Measurements from ENCODE around the gene SURF1. TPM values are rescaled to one million over a fixed set of nuclear protein-coding genes. Genes with fewer than 3 reads are reported as not detected.
"Not testable (repeated sequence)": the region's sequence is repeated elsewhere in the genome, so short reads cannot be mapped to it uniquely, and the experiment has no call there.

Gene SURF1
- total and polyA plus RNA-seq, 5 donors: 34.0 to 98.8 (median 45.5) TPM

- H3K4me1 ChIP-seq (ENCODE audit: control insufficient read depth, insufficient read depth, low read length): no peaks in the 10 kb centered on the region
- H3K4me3 ChIP-seq (ENCODE audit: low read length): no peak overlapping the region
- intact Hi-C loops (cut with DNase I): no loop called here
- no peak for ATAC-seq
- no peaks in the 10 kb centered on the region for H3K27me3 ChIP-seq (ENCODE audit: control insufficient read depth, insufficient read depth)
- 87% methylated on average over 17 of the region's 17 CpGs for WGBS
- DNase-seq: peak in 1 of 3 donors; percentile 29
- no peaks in the 10 kb centered on the region for H3K9me3 ChIP-seq (ENCODE audit: control insufficient read depth, low read length)
- H3K27ac ChIP-seq (ENCODE audit: low read length): no peak overlapping the region
Measured at GRCh38 chr9:133384736-133385321, 28.5 kb upstream of the SURF1 start.

DNA sequence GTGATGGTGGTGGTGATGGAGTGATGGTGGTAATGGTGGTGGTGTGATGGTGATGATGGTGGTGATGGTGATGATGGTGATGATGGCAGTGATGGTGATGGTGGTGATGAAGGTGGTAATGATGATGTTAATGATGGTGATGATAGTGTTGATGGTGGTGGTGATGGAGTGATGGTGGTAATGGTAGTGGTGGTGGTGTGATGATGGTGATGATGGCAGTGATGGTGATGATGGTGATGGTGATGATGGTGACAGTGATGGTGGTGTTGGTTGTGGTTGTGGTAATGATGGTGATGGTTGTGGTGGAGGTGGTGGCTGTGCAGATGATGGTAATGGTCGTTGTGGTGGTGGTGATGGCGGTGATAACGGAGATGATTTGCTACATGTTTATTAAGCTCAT, 27.2 kb upstream of the SURF1 start:
- Histone ChIP-seq H3K27me3 (ENCODE audit: control insufficient read depth, insufficient read depth) (no peaks in the 10 kb centered on the region), H3K27ac (ENCODE audit: low read length) (no peak overlapping the region), H3K4me1 (ENCODE audit: control insufficient read depth, insufficient read depth, low read length) (no peaks in the 10 kb centered on the region), H3K9me3 (ENCODE audit: control insufficient read depth, low read length) (no peaks in the 10 kb centered on the region), H3K4me3 (ENCODE audit: low read length) (no peak overlapping the region)
- no peak for ATAC-seq
- no peak for DNase-seq
- 96% methylated on average over 3 of the region's 3 CpGs for WGBS
- intact Hi-C loops (cut with DNase I): no loop called here

GRCh38 chr9:133382507-133383141, 26.3 kb upstream of the SURF1 start:
- Histone ChIP-seq H3K9me3 (ENCODE audit: control insufficient read depth, low read length) (no peaks in the 10 kb centered on the region), H3K4me1 (ENCODE audit: control insufficient read depth, insufficient read depth, low read length) (no peaks in the 10 kb centered on the region), H3K27me3 (ENCODE audit: control insufficient read depth, insufficient read depth) (no peaks in the 10 kb centered on the region), H3K4me3 (ENCODE audit: low read length) (no peak overlapping the region), H3K27ac (ENCODE audit: low read length) (no peak overlapping the region)
- 92% methylated on average over 4 of the region's 4 CpGs for WGBS
- intact Hi-C loops (cut with DNase I): no loop called here
- DNase-seq (peak in 1 of 3 donors; percentile 2), ATAC-seq (no peak)

- Histone ChIP-seq H3K4me1 (ENCODE audit: control insufficient read depth, insufficient read depth, low read length) (no peaks in the 10 kb centered on the region), H3K27me3 (ENCODE audit: control insufficient read depth, insufficient read depth) (no peaks in the 10 kb centered on the region), H3K9me3 (ENCODE audit: control insufficient read depth, low read length) (no peaks in the 10 kb centered on the region), H3K27ac (ENCODE audit: low read length) (no peak overlapping the region), H3K4me3 (ENCODE audit: low read length) (no peak overlapping the region)
- intact Hi-C loops (cut with DNase I): no loop called here
- DNase-seq: no peak
- ATAC-seq: no peak
- 69% methylated on average over 4 of the region's 4 CpGs for WGBS
Measured at GRCh38 chr9:133380734-133381133, 24.4 kb upstream of the SURF1 start.

GRCh38 chr9:133379153-133380086, 23.1 kb upstream of the SURF1 start:
- Histone ChIP-seq H3K9me3 (ENCODE audit: control insufficient read depth, low read length) (no peaks in the 10 kb centered on the region), H3K4me3 (ENCODE audit: low read length) (no peak overlapping the region), H3K27me3 (ENCODE audit: control insufficient read depth, insufficient read depth) (no peaks in the 10 kb centered on the region), H3K4me1 (ENCODE audit: control insufficient read depth, insufficient read depth, low read length) (no peaks in the 10 kb centered on the region), H3K27ac (ENCODE audit: low read length) (no peak overlapping the region)
- WGBS: 87% methylated on average over 14 of the region's 14 CpGs
- intact Hi-C loops (cut with DNase I): no loop called here
- no peak for ATAC-seq
- peak in 1 of 3 donors; percentile 24 for DNase-seq

DNA sequence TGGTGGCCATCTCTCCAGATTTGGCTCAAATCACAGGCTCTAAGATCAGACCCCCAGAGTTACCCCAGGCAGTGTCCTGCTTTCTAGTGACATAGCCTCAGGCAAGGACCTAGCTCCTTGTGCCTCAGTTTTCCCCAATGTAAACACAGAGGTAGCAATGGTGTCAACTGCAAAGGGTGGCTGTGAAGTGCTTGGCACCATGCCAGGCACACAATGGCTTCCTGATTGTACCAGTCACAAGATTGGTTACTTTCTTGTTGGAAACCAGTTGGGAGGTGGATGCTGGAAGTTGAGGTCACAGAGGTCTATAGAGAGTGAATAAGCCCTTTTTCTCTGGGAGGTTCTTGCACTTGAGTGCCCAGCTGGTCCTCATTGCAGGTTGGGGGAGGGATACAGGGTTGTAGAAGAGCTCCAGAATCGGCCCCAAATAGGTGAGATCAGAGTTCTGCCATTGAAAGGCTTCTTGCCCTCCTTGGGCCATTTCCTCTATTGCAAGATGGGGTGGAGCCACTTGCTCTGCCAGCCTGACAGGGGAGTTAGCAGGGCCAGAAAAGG, 22.2 kb upstream of the SURF1 start:
- intact Hi-C loops (cut with DNase I): no loop called here
- ATAC-seq: no peak
- no peak overlapping the region for H3K4me3 ChIP-seq (ENCODE audit: low read length)

DNA sequence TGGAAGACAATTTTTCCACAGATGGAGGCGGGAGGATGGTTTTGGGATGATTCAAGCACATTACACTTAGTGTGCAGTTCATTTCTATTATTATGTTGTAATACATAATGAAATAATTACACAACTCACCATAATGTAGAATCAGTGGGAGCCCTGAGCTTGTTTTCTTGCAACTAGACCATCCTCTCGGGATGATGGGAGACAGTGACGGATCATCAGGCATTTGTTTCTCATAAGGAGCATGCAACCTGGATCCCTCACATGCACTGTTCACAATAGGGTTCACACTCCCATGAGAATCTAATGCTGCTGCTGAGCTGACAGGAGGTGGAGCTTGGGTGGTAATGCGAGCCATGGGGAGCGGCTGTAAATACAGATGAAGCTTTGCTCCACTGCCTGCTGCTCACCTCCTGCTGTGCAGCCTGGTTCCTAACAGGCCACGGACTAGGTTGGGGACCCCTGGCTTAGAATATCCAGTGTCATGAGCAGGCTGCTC, 21.5 kb upstream of the SURF1 start:
- Histone ChIP-seq H3K4me1 (ENCODE audit: control insufficient read depth, insufficient read depth, low read length) (peaks cover 4% of the 10 kb centered on the region), H3K4me3 (ENCODE audit: low read length) (no peak overlapping the region), H3K27ac (ENCODE audit: low read length) (no peak overlapping the region), H3K27me3 (ENCODE audit: control insufficient read depth, insufficient read depth) (no peaks in the 10 kb centered on the region), H3K9me3 (ENCODE audit: control insufficient read depth, low read length) (no peaks in the 10 kb centered on the region)
- no peak for ATAC-seq
- DNase-seq: no peak
- 76% methylated on average over 6 of the region's 6 CpGs for WGBS
- intact Hi-C loops (cut with DNase I): no loop called here

More for the DNA sequence above, 22.2 kb upstream of the SURF1 start:
- H3K9me3 ChIP-seq (ENCODE audit: control insufficient read depth, low read length): no peaks in the 10 kb centered on the region
- H3K27me3 ChIP-seq (ENCODE audit: control insufficient read depth, insufficient read depth): no peaks in the 10 kb centered on the region
- 83% methylated on average over 1 of the region's 1 CpG for WGBS
- no peak overlapping the region for H3K27ac ChIP-seq (ENCODE audit: low read length)
- DNase-seq: peak in 1 of 3 donors; percentile 32
- H3K4me1 ChIP-seq (ENCODE audit: control insufficient read depth, insufficient read depth, low read length): no peaks in the 10 kb centered on the region

DNA sequence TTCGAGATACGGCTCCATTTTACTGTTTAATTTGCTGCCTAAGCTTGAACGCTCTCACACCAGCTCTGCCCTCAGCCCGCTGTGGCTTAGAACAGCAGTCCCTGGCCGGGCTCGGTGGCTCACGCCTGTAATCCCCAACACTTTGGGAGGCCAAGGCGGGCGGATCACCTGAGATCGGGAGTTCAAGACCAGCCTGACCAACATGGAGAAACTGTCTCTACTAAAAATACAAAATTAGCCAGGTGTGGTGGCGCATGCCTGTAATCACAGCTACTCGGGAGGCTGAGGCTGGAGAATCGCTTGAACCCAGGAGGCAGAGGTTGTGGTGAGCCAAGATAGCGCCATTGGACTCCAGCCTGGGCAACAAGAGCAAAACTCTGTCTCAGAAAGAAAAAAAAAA, 21.0 kb upstream of the SURF1 start:
- not testable (repeated sequence) for ATAC-seq

GRCh38 chr9:133375724-133376654, 19.7 kb upstream of the SURF1 start, which contains the start of the genes STKLD1 and SURF4:
STKLD1 (plus strand) TSS chr9:133376366; CDS start chr9:133376474, 108 bp downstream.
SURF4 (minus strand) TSS chr9:133376060; CDS start chr9:133375969, 91 bp downstream.
- peak; percentile 96 to 99 (median 99) for DNase-seq
- Histone ChIP-seq H3K27me3 (ENCODE audit: control insufficient read depth, insufficient read depth) (no peaks in the 10 kb centered on the region), H3K4me3 (ENCODE audit: low read length) (peak within 1 kb of the TSS; percentile 97), H3K27ac (ENCODE audit: low read length) (peak within 1 kb of the TSS; percentile 77), H3K9me3 (ENCODE audit: control insufficient read depth, low read length) (no peaks in the 10 kb centered on the region), H3K4me1 (ENCODE audit: control insufficient read depth, insufficient read depth, low read length) (peaks cover 15% of the 10 kb centered on the region)
- ATAC-seq: peak; percentile 97 to 98
- under 1% methylated on average over 120 of the region's 120 CpGs for WGBS
- intact Hi-C loops (cut with DNase I): no loop called here

More for the DNA sequence above, 21.0 kb upstream of the SURF1 start:
- H3K4me3 ChIP-seq (ENCODE audit: low read length); H3K27ac ChIP-seq (ENCODE audit: low read length); H3K9me3 ChIP-seq (ENCODE audit: control insufficient read depth, low read length); H3K27me3 ChIP-seq (ENCODE audit: control insufficient read depth, insufficient read depth); intact Hi-C loops (cut with DNase I); DNase-seq; H3K4me1 ChIP-seq (ENCODE audit: control insufficient read depth, insufficient read depth, low read length): not testable (repeated sequence)
- 93% methylated on average over 14 of the region's 14 CpGs for WGBS
